IMR-90 (cell line): ENCODE measurements around the gene KCTD18.

Experiments used
- BHLHE40 ChIP-seq: fragments of 150-350 bp; IDR thresholded peaks from 2 replicates; pipeline ENCODE4 v1.6.1; 2016; ENCODE audit warnings: mild to moderate bottlenecking, low read depth, low read length
- CEBPB ChIP-seq: IDR thresholded peaks from 2 replicates; pipeline ENCODE4 v1.6.1; 2012; ENCODE audit warnings: low read depth, low read length, improper control_type of control experiment
- CTCF ChIP-seq: conservative IDR thresholded peaks from 2 replicates; pipeline ENCODE4 v1.5.1; 2012; ENCODE audit warnings: mild to moderate bottlenecking, low read depth, low read length, improper control_type of control experiment
- ELK1 ChIP-seq: fragments of 150-350 bp; IDR thresholded peaks from 2 replicates; pipeline ENCODE4 v1.6.1; 2016; ENCODE audit warnings: low read depth, mild to moderate bottlenecking, low read length, moderate library complexity, borderline replicate concordance
- MAFK ChIP-seq: IDR thresholded peaks from 2 replicates; pipeline ENCODE4 v1.6.1; 2012; ENCODE audit warnings: low read depth, low read length, improper control_type of control experiment
- MAZ ChIP-seq: IDR thresholded peaks from 2 replicates; pipeline ENCODE4 v1.6.1; 2012; ENCODE audit warnings: low read depth, mild to moderate bottlenecking, low read length, improper control_type of control experiment, moderate library complexity, borderline replicate concordance
- MXI1 ChIP-seq: IDR thresholded peaks from 2 replicates; pipeline ENCODE4 v1.6.1; 2012; ENCODE audit warnings: low read depth, mild to moderate bottlenecking, low read length, moderate library complexity, borderline replicate concordance
- POLR2A ChIP-seq: IDR thresholded peaks from 2 replicates; pipeline ENCODE4 v1.6.1; 2012; ENCODE audit warnings: mild to moderate bottlenecking, low read depth, low read length
- RAD21 ChIP-seq: IDR thresholded peaks from 2 replicates; pipeline ENCODE4 v1.6.1; 2012; ENCODE audit warnings: low read length, improper control_type of control experiment
- RCOR1 ChIP-seq: IDR thresholded peaks from 2 replicates; pipeline ENCODE4 v1.6.1; 2012; ENCODE audit warnings: mild to moderate bottlenecking, low read length, improper control_type of control experiment; ENCODE audit not compliant: insufficient replicate concordance
- RFX5 ChIP-seq: IDR thresholded peaks from 2 replicates; pipeline ENCODE4 v1.8.0; 2012; ENCODE audit warnings: low read depth, mild to moderate bottlenecking, low read length, moderate library complexity
- SMC3 ChIP-seq: fragments of 150-350 bp; IDR thresholded peaks from 2 replicates; pipeline ENCODE4 v1.6.1; 2016; ENCODE audit warnings: low read depth, mild to moderate bottlenecking, antibody characterized with exemption, low read length, moderate library complexity
- USF2 ChIP-seq: fragments of 150-350 bp; IDR thresholded peaks from 2 replicates; pipeline ENCODE4 v1.6.1; 2017; ENCODE audit warnings: mild to moderate bottlenecking, antibody characterized with exemption, low read length, low read depth

- TF ChIP-seq CTCF (no peak), MAFK (no peak), POLR2A (no peak), RAD21 (no peak), ELK1 (no peak), BHLHE40 (no peak), CEBPB (no peak), SMC3 (no peak), MAZ (no peak), RFX5 (no peak), RCOR1 (no peak), USF2 (no peak), MXI1 (no peak)
These were observed 37.8 kb downstream of the KCTD18 start for GRCh38 chr2:200471928-200472645.
